WTC11 (cell line): ENCODE data around the gene ZBTB8A. TPM values are rescaled to one million over a fixed set of nuclear protein-coding genes. Genes with fewer than 3 reads are reported as not detected.

Experiments used
- ATAC-seq: fragments of 200-7000 bp; cut with Tn5 transposase; 2 replicates; pipeline ENCODE4 v1.10.0; 2021; ENCODE audit warnings: mild to moderate bottlenecking, moderate library complexity
- CTCF ChIA-PET: fragments of 300-600 bp; sonication (Branson Sonifier 250); formaldehyde crosslinking; loops from one replicate; lab custom pipeline; 2021; ENCODE audit warnings: antibody characterized with exemption; lab: Charles Lee
- POLR2A ChIA-PET: fragments of 350-600 bp; sonication (Branson Sonifier 250); formaldehyde crosslinking; loops from one replicate; lab custom pipeline; 2021; ENCODE audit warnings: antibody characterized with exemption; lab: Charles Lee
- DNase-seq: peaks from one replicate; pipeline ENCODE4 v3.0.0; 2021; ENCODE audit warnings: low spot score
- H3K27ac Mint-ChIP-seq: 2 replicates; pipeline ENCODE4 v1.8.0; 2021; ENCODE audit warnings: mixed read lengths
- H3K27me3 Mint-ChIP-seq: 2 replicates; pipeline ENCODE4 v1.8.0; 2021; ENCODE audit warnings: low read depth, mild to moderate bottlenecking, moderate library complexity, mixed read lengths
- H3K36me3 Mint-ChIP-seq: 2 replicates; pipeline ENCODE4 v1.8.0; 2021; ENCODE audit warnings: mixed read lengths
- H3K4me1 Mint-ChIP-seq: 2 replicates; pipeline ENCODE4 v1.8.0; 2022; ENCODE audit warnings: mixed read lengths
- H3K4me3 Mint-ChIP-seq: 2 replicates; pipeline ENCODE4 v1.8.0; 2021; ENCODE audit warnings: mild to moderate bottlenecking, moderate library complexity, mixed read lengths
- H3K9me3 Mint-ChIP-seq: 2 replicates; pipeline ENCODE4 v1.8.0; 2021; ENCODE audit warnings: mixed read lengths
- CBFB ChIP-seq: sonication (generic); formaldehyde crosslinking; IDR thresholded peaks from 2 replicates; pipeline ENCODE4 v1.8.1; 2022; ENCODE audit warnings: mild to moderate bottlenecking, low read depth, missing genetic modification reagents
- CREM ChIP-seq: sonication (generic); formaldehyde crosslinking; IDR thresholded peaks from 2 replicates; pipeline ENCODE4 v1.8.1; 2022; ENCODE audit warnings: mild to moderate bottlenecking, missing genetic modification reagents, moderate library complexity
- ELF4 ChIP-seq: sonication (generic); formaldehyde crosslinking; IDR thresholded peaks from 2 replicates; pipeline ENCODE4 v1.8.1; 2022; ENCODE audit warnings: low read depth, mild to moderate bottlenecking, moderate library complexity, missing genetic modification reagents
- EMX1 ChIP-seq: fragments of 250-450 bp; sonication (Bioruptor Pico); IDR thresholded peaks from 2 replicates; pipeline ENCODE4 v1.8.0; 2021; ENCODE audit warnings: mild to moderate bottlenecking
- ERG ChIP-seq: fragments of 250-450 bp; sonication (Bioruptor Pico); IDR thresholded peaks from 2 replicates; pipeline ENCODE4 v1.8.0; 2021; ENCODE audit warnings: mild to moderate bottlenecking
- JAZF1 ChIP-seq: fragments of 250-450 bp; sonication (Bioruptor Pico); IDR thresholded peaks from 2 replicates; pipeline ENCODE4 v1.9.0; 2021; ENCODE audit warnings: moderate library complexity, mild to moderate bottlenecking, inconsistent platforms
- KAT7 ChIP-seq: sonication (generic); formaldehyde crosslinking; IDR thresholded peaks from 2 replicates; pipeline ENCODE4 v1.8.1; 2023; ENCODE audit warnings: missing genetic modification reagents, mild to moderate bottlenecking, borderline replicate concordance
- NFE2L1 ChIP-seq: sonication (generic); formaldehyde crosslinking; IDR thresholded peaks from 2 replicates; pipeline ENCODE4 v1.8.1; 2023; ENCODE audit warnings: missing genetic modification reagents
- NR1H2 ChIP-seq: sonication (generic); formaldehyde crosslinking; IDR thresholded peaks from 2 replicates; pipeline ENCODE4 v1.9.0; 2021; ENCODE audit warnings: mild to moderate bottlenecking, moderate library complexity, missing genetic modification reagents
- RELA ChIP-seq: sonication (generic); formaldehyde crosslinking; IDR thresholded peaks from 2 replicates; pipeline ENCODE4 v1.8.1; 2022; ENCODE audit warnings: missing genetic modification reagents, mild to moderate bottlenecking, borderline replicate concordance
- SOX15 ChIP-seq: fragments of 250-450 bp; sonication (Bioruptor Pico); IDR thresholded peaks from 2 replicates; pipeline ENCODE4 v1.9.0; 2021; ENCODE audit warnings: mild to moderate bottlenecking
- STAT6 ChIP-seq: sonication (generic); formaldehyde crosslinking; conservative IDR thresholded peaks from 2 replicates; pipeline ENCODE4 v1.8.1; 2023; ENCODE audit warnings: mild to moderate bottlenecking, low read depth, missing genetic modification reagents, moderate library complexity
- TCF7 ChIP-seq: sonication (generic); formaldehyde crosslinking; IDR thresholded peaks from 2 replicates; pipeline ENCODE4 v1.8.0; 2022; ENCODE audit warnings: mild to moderate bottlenecking, low read depth, missing genetic modification reagents, moderate library complexity
- TEAD4 ChIP-seq: sonication (generic); formaldehyde crosslinking; IDR thresholded peaks from 2 replicates; pipeline ENCODE4 v1.8.0; 2022; ENCODE audit warnings: mild to moderate bottlenecking, missing genetic modification reagents
- ZBTB21 ChIP-seq: sonication (generic); formaldehyde crosslinking; IDR thresholded peaks from 2 replicates; pipeline ENCODE4 v1.8.1; 2023; ENCODE audit warnings: mild to moderate bottlenecking, missing genetic modification reagents, borderline replicate concordance
- ZBTB43 ChIP-seq: sonication (generic); formaldehyde crosslinking; IDR thresholded peaks from 2 replicates; pipeline ENCODE4 v1.8.1; 2023; ENCODE audit warnings: mild to moderate bottlenecking, missing genetic modification reagents
- ZMAT4 ChIP-seq: fragments of 250-450 bp; sonication (Bioruptor Pico); IDR thresholded peaks from 2 replicates; pipeline ENCODE4 v1.9.0; 2021; ENCODE audit warnings: mild to moderate bottlenecking
- ZNF263 ChIP-seq: sonication (generic); formaldehyde crosslinking; IDR thresholded peaks from 2 replicates; pipeline ENCODE4 v1.8.1; 2022; ENCODE audit warnings: low read depth, mild to moderate bottlenecking, moderate library complexity, missing genetic modification reagents
- ZNF281 ChIP-seq: sonication (generic); formaldehyde crosslinking; IDR thresholded peaks from 2 replicates; pipeline ENCODE4 v1.8.0; 2023; ENCODE audit warnings: mild to moderate bottlenecking, missing genetic modification reagents
- ZNF317 ChIP-seq: sonication (generic); formaldehyde crosslinking; IDR thresholded peaks from 2 replicates; pipeline ENCODE4 v1.8.1; 2023; ENCODE audit warnings: low read depth, mild to moderate bottlenecking, moderate library complexity, missing genetic modification reagents, borderline replicate concordance
- ZNF396 ChIP-seq: fragments of 250-450 bp; sonication (Bioruptor Pico); IDR thresholded peaks from 2 replicates; pipeline ENCODE4 v1.8.0; 2021; ENCODE audit warnings: mild to moderate bottlenecking, moderate library complexity, borderline replicate concordance
- ZNF416 ChIP-seq: fragments of 250-450 bp; sonication (Bioruptor Pico); IDR thresholded peaks from 2 replicates; pipeline ENCODE4 v1.9.0; 2021; ENCODE audit warnings: mild to moderate bottlenecking, inconsistent platforms
- total RNA-seq: library from RNA; stranded (reverse); gene quantifications from 3 replicates; pipeline ENCODE4 v1.2.3, GENCODE V29; 2021

Gene ZBTB8A
- total RNA-seq, 1 experiment from 2014 or later: 7.7 TPM

- no peaks in the 10 kb centered on the region for H3K27me3 Mint-ChIP-seq
- no peak for ATAC-seq
- H3K9me3 Mint-ChIP-seq: no peaks in the 10 kb centered on the region
- ChIA-PET CTCF (interaction anchor here (0.7 to 2.4 kb wide), 2 partner anchors 67 to 86 kb away, joined by 5 to 14 read pairs; no protein-coding TSS in a partner anchor), POLR2A (interaction anchor here (0.5 kb wide), 1 partner anchor 308 kb away, joined by 3 read pairs; no protein-coding TSS in a partner anchor)
- no peak overlapping the region for H3K27ac Mint-ChIP-seq
- no peak for DNase-seq
- H3K4me1 Mint-ChIP-seq: no peaks in the 10 kb centered on the region
- TF ChIP-seq CBFB (CRISPR knock-in tag): no peak
- no peak for TF ChIP-seq SOX15 (CRISPR knock-in tag)
- no peak for TF ChIP-seq STAT6 (CRISPR knock-in tag)
- no peak for TF ChIP-seq ZNF317 (CRISPR knock-in tag)
- TF ChIP-seq TCF7 (CRISPR knock-in tag): no peak
- no peak for TF ChIP-seq RELA (CRISPR knock-in tag)
- TF ChIP-seq ZNF263: no peak
- no peak for TF ChIP-seq ZBTB43 (CRISPR knock-in tag)
- no peak for TF ChIP-seq TEAD4 (CRISPR knock-in tag)
- TF ChIP-seq ZMAT4: no peak
- no peak for TF ChIP-seq ZBTB21 (CRISPR knock-in tag)
- no peak for TF ChIP-seq ZNF416 (CRISPR knock-in tag)
- no peak for TF ChIP-seq NR1H2 (CRISPR knock-in tag)
- TF ChIP-seq ZNF396 (CRISPR knock-in tag): no peak
- no peak for TF ChIP-seq EMX1
- no peak for TF ChIP-seq NFE2L1 (CRISPR knock-in tag)
- no peaks in the 10 kb centered on the region for H3K36me3 Mint-ChIP-seq
- no peak overlapping the region for H3K4me3 Mint-ChIP-seq
These were observed 66.6 kb downstream of the ZBTB8A start for GRCh38 chr1:32605711-32606424.

GRCh38 chr1:32606565-32607371 is 67.5 kb downstream of the ZBTB8A start:
- CTCF ChIA-PET: interaction anchor here (2.4 kb wide), 1 partner anchor 86 kb away, joined by 14 read pairs; no protein-coding TSS in a partner anchor

GRCh38 chr1:32609180-32609579 is 70.0 kb downstream of the ZBTB8A start:
- H3K36me3 Mint-ChIP-seq: no peaks in the 10 kb centered on the region
- H3K27me3 Mint-ChIP-seq: no peaks in the 10 kb centered on the region
- H3K9me3 Mint-ChIP-seq: no peaks in the 10 kb centered on the region
- DNase-seq (no peak), ATAC-seq (no peak)
- no peak overlapping the region for H3K4me3 Mint-ChIP-seq
- CTCF ChIA-PET: interaction anchor here (1.1 kb wide), 1 partner anchor 89 kb away, joined by 3 read pairs; no protein-coding TSS in a partner anchor
- peaks cover 5% of the 10 kb centered on the region for H3K4me1 Mint-ChIP-seq
- no peak overlapping the region for H3K27ac Mint-ChIP-seq
- POLR2A ChIA-PET: no interaction called here
- TF ChIP-seq ELF4 (CRISPR knock-in tag): no peak
- TF ChIP-seq ERG (CRISPR knock-in tag): no peak
- no peak for TF ChIP-seq ZNF281 (CRISPR knock-in tag)

More at GRCh38 chr1:32606565-32607371, 67.5 kb downstream of the ZBTB8A start:
- H3K9me3 Mint-ChIP-seq: no peaks in the 10 kb centered on the region
- no peak overlapping the region for H3K4me3 Mint-ChIP-seq
- H3K27ac Mint-ChIP-seq: no peak overlapping the region
- no peak for DNase-seq
- no peak for ATAC-seq
- H3K36me3 Mint-ChIP-seq: no peaks in the 10 kb centered on the region
- H3K27me3 Mint-ChIP-seq: no peaks in the 10 kb centered on the region
- H3K4me1 Mint-ChIP-seq: no peaks in the 10 kb centered on the region
- POLR2A ChIA-PET: interaction anchor here (0.5 kb wide), 1 partner anchor 307 kb away, joined by 3 read pairs; no protein-coding TSS in a partner anchor
- TF ChIP-seq KAT7 (CRISPR knock-in tag) (no peak), CREM (CRISPR knock-in tag) (no peak), JAZF1 (CRISPR knock-in tag) (no peak)
